Limb (tissue), 2 donors: ENCODE measurements around the gene ANKRD33B.

Experiments used
- DNase-seq, 2 donors: peaks; one replicate each; pipeline ENCODE4 v3.0.0-alpha.2; 2016; ENCODE audit errors: extremely low spot score in 2 of 2

ANKRD33B gene

GRCh38 chr5:10691826-10692785 is 128.2 kb downstream of the ANKRD33B start:
- no peak for DNase-seq

GRCh38 chr5:10695055-10695649 is 131.3 kb downstream of the ANKRD33B start:
- peak; percentile 7 to 79 for DNase-seq

DNA sequence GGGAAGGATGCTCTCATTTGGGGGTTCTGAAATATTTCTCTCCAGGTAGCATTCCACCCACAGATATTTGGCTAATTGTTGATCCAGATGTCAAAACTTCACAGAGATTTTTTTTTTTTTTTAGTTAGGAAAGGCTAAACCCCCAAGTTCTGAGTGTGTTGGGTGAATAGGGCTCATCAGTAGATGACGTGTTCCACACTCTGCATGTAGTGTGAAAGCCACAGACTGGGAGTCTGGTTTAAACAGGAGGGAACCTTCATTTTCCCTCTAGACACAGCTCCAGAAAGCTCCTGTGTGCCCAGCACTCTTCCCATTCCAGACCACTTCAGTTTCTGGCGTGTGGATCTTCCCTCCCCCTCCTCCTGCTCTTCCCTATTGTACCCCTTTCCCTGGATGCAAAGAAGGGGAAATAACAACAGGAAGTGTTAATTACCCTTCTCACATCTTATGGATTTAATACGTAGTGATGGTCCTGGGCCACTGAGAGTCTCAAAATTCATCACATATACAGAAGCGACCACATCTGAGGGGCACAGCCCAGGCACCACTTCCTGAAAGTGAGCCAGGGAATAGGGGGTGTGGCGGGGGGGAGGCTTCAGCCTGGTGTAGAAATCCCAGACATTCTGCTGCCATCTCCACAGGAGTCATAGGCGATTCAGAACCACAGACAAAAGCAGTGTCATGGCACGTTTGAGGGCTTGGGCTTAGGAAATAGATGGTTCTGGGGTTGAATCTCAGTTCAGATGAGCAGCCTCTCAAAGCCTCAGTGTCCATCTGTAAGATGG is 132.1 kb downstream of the ANKRD33B start:
- no peak for DNase-seq

DNA sequence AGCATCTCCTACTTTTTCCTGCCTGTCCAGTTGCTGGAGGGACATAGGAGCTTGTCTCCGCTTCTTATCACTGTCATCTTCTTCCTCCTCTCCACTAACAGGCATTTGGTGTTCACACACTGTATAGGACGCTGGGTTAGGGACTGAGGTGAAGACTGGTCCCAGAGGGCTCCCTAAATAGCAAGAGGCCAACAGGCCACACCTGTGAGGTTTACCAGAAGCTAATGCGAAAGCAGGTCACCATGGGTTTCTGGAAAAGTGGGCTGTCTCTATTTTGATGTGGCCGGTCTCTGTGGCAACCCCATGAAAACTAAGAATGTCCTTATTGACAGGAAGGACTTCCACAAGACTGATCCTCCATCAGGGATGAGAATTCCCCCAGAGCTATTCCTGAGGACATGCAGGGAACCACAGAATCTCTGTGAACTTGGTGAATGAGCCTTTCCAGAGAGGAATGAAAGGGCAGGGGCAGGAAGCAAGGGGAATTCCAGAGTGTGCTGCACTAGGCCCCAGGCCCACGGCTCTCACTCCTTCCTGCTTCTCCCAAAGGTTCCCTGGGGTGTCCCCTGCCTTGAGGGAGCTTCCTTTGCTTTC is 135.5 kb downstream of the ANKRD33B start:
- DNase-seq, result no peak

GRCh38 chr5:10699987-10700386 is 136.1 kb downstream of the ANKRD33B start:
- no peak for DNase-seq

GRCh38 chr5:10700516-10700915 is 136.6 kb downstream of the ANKRD33B start:
- DNase-seq, result no peak

GRCh38 chr5:10701567-10702039 is 137.7 kb downstream of the ANKRD33B start:
- peak; percentile 25 to 64 for DNase-seq

DNA sequence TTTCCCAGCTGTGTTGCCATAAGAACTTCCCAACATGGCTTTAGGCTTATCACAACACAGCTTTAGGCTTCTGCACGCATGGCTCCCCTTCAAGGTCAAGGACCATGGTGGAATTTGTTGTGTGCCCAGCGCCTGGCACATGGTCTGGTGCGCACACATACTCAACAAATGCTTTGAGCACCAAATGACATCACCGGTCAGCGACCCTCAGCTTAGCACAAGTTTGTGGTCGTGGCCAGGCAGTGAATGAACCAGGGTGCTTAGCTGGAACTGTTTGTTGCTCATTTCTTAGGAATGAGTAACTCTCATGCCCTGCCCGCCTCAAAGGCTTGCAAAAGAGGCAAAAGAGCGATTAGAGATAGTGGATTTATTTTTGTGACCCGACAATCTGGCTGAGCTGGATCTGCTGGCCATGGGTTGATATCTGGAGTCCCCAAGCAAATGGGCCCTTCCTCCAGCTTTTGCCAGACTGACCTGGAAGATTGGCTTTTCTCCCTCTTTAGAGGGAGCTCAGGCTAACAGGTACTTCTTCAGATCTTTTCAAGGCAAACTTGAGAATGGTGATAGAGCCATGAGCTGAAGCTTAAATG is 138.3 kb downstream of the ANKRD33B start:
- no peak for DNase-seq

DNA sequence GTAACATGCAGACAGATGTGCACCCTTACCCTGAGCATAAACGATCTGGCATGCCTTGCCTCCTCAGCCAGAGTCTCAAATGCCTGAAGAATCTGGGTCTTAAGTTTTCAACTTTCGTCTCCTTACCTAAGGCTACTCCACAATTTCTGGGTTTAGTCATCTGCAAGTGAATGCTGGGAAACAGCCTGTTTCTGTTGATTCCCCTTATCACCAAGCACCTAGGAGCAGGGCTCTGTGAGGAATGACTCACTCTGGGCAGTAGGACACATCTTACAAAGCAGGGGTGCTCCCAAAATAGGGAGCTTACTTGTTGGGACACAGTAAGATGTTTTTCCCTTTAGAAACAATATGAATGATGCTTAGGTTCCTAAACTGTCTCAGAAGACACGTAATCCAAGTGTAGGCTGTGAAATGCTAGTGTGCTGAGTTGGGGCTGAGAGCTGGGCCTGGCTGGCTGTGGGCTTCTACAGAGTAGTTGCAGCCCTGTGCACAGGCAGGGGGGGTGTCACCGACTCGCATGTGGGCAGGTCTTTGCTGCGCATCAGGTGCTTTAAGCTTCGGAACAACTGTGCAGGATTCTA is 139.1 kb downstream of the ANKRD33B start:
- no peak for DNase-seq

- DNase-seq, result no peak
These were observed 139.8 kb downstream of the ANKRD33B start for GRCh38 chr5:10703676-10704075.

- DNase-seq, result no peak
These were observed 141.2 kb downstream of the ANKRD33B start for GRCh38 chr5:10704949-10705621.

- no peak for DNase-seq
These were observed 141.9 kb downstream of the ANKRD33B start for GRCh38 chr5:10705747-10706146.

GRCh38 chr5:10706326-10706725 is 142.5 kb downstream of the ANKRD33B start:
- no peak for DNase-seq
